COLO668 (cell line): ENCODE data around the gene EPHX1.
"Not testable (repeated sequence)": the region's sequence is repeated elsewhere in the genome, so short reads cannot be mapped to it uniquely, and the experiment has no call there.

Experiments
- DNase-seq: peaks from one replicate; lab custom pipeline; 2025; ENCODE audit not compliant: unreplicated experiment; lab: John Stamatoyannopoulos, UW

Gene EPHX1

GRCh38 chr1:225777058-225777582, 32.8 kb upstream of the EPHX1 start:
- DNase-seq: peak; percentile 59

GRCh38 chr1:225777583-225778336, 32.2 kb upstream of the EPHX1 start, which contains the start of gene SRP9:
SRP9 (plus strand) TSS chr1:225777826; CDS start chr1:225777941, 115 bp downstream.
- DNase-seq: peak; percentile 100

- no peak for DNase-seq
Observed at GRCh38 chr1:225778337-225778669, 31.6 kb upstream of the EPHX1 start.

GRCh38 chr1:225779165-225779564, 30.8 kb upstream of the EPHX1 start:
- not testable (repeated sequence) for DNase-seq

- no peak for DNase-seq
Observed at GRCh38 chr1:225780134-225780533, 29.8 kb upstream of the EPHX1 start.

- DNase-seq: no peak
Observed at GRCh38 chr1:225780630-225781029, 29.3 kb upstream of the EPHX1 start.

GRCh38 chr1:225789142-225789541, 20.8 kb upstream of the EPHX1 start:
- DNase-seq: not testable (repeated sequence)

GRCh38 chr1:225794954-225795353, 15.0 kb upstream of the EPHX1 start:
- no peak for DNase-seq

- not testable (repeated sequence) for DNase-seq
Observed at GRCh38 chr1:225796097-225796496, 13.8 kb upstream of the EPHX1 start.

GRCh38 chr1:225801146-225801545, 8.8 kb upstream of the EPHX1 start:
- not testable (repeated sequence) for DNase-seq

GRCh38 chr1:225806249-225806648, 3.7 kb upstream of the EPHX1 start:
- no peak for DNase-seq

- not testable (repeated sequence) for DNase-seq
Observed at GRCh38 chr1:225806736-225807135, 3.2 kb upstream of the EPHX1 start.

- DNase-seq: no peak
Observed at GRCh38 chr1:225808136-225808535, 1.8 kb upstream of the EPHX1 start.

GRCh38 chr1:225810579-225811538, 935 bp downstream of the EPHX1 start:
- DNase-seq: not testable (repeated sequence)

GRCh38 chr1:225811622-225812487, 1.9 kb downstream of the EPHX1 start:
- DNase-seq: no peak

- DNase-seq: no peak
Observed at GRCh38 chr1:225812488-225813213, 2.7 kb downstream of the EPHX1 start.

GRCh38 chr1:225813214-225813964, 3.5 kb downstream of the EPHX1 start:
- peak; percentile 80 for DNase-seq

- DNase-seq: no peak
Observed at GRCh38 chr1:225814381-225814780, 4.5 kb downstream of the EPHX1 start.

- not testable (repeated sequence) for DNase-seq
Observed at GRCh38 chr1:225815090-225815489, 5.2 kb downstream of the EPHX1 start.
